ENCODE measurements around the gene KLF7.
"Not testable (repeated sequence)": the region's sequence is repeated elsewhere in the genome, so short reads cannot be mapped to it uniquely, and the experiment has no call there.

KLF7 gene

GRCh38 chr2:207048416-207048815 is 117.3 kb downstream of the KLF7 start:
- no peak for DNase-seq

- DNase-seq, result no peak
Observed at GRCh38 chr2:207046724-207047123, 119.0 kb downstream of the KLF7 start.

DNA sequence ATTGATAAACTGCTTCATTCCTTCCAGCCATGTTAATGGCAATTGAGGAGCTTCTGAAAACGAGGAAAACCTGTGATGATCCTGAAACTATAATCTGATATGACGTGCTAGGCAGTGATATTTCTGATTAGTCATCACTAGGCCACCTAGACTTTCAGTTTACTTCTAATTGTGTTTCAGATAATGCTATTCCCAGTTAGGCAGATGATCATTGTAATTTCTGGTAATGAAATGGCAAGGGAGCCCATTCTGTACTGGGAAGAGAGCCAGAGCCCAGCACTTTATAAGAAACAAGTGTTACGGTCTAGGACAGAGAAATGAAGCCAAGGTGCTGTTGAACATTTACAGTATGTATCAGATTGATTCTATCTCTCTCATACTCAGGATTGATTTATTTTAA is 120.2 kb downstream of the KLF7 start:
- no peak for DNase-seq

DNA sequence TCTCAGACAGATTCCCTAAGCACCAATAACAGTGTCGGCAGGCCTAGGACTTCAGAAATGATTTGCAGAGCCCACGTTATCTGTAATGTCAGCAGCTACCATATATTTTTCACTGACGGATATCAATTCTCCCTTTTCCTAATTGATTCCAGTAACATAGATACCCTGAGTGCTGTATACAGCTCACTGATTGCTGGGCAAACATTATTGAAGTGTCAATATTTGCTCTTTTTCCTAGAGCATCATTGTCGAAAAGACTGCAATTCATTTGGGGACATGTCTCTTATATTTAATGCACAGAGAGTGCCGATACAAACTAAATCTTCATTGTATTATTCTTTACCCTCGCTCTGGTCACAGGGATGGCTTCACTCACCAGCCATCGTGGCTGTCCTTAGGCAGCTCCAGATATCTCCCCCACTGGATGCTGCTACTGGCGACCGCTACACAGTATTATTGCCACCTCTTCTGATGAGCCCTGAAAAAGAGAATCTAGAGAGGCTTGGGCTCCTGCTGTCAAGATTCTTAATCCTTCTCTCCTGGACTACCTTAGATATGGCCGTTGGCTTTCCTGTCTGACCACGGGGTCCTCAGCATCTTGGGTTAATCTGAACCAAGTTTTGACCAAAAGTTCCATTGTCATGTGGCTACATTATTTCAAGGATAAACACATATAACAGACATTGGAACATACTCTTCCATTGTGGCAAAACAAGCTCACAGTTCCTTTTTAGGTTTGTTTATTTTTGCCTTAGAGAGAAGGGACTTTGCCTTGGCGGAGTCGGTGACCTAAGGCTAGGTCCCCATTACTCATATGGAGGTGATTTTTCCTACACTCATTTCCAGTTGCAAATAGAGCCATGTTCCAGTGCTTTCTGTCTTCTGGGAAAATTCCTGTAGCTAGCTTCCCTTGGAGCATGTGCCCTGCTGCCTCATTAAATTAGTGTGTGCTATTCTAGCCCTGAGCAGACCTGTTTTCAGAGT is 121.1 kb downstream of the KLF7 start:
- no peak for DNase-seq

- no peak for DNase-seq
Observed at GRCh38 chr2:207042841-207043240, 122.9 kb downstream of the KLF7 start.

GRCh38 chr2:207041786-207042554 is 123.8 kb downstream of the KLF7 start:
- DNase-seq, result no peak

- DNase-seq, result no peak
Observed at GRCh38 chr2:207041279-207041678, 124.5 kb downstream of the KLF7 start.

- no peak for DNase-seq
Observed at GRCh38 chr2:207040696-207041095, 125.1 kb downstream of the KLF7 start.

DNA sequence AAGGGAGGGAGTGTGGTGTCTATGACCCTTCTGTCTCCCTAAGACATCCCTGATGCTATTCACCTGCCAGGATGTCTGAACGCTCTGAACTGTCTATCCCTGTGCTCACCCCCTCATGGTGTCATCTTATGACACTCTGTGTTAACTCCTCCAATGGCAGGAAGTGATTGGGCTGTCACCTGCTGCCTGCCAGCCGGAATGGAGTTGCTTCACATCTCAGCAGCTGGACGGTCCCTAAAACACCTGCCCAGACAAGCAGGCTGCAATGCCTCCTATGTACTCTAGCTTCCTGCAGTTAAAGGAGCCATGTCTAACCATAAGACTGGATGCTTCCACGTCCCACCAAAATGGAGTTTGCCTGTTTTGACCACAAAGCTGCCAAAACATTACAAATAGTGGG is 126.5 kb downstream of the KLF7 start:
- no peak for DNase-seq

GRCh38 chr2:207038299-207038698 is 127.4 kb downstream of the KLF7 start:
- no peak for DNase-seq

GRCh38 chr2:207037896-207038295 is 127.9 kb downstream of the KLF7 start:
- DNase-seq, result no peak

DNA sequence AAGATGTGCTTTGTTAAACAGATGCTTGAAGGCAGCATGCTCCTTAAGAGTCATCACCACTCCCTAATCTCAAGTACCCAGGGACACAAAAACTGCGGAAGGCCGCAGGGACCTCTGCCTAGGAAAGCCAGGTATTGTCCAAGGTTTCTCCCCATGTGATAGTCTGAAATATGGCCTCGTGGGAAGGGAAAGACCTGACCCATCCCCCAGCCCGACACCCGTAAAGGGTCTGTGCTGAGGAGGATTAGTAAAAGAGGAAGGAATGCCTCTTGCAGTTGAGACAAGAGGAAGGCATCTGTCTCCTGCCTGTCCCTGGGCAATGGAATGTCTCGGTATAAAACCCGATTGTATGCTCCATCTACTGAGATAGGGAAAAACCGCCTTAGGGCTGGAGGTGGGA is 128.7 kb downstream of the KLF7 start:
- not testable (repeated sequence) for DNase-seq

DNA sequence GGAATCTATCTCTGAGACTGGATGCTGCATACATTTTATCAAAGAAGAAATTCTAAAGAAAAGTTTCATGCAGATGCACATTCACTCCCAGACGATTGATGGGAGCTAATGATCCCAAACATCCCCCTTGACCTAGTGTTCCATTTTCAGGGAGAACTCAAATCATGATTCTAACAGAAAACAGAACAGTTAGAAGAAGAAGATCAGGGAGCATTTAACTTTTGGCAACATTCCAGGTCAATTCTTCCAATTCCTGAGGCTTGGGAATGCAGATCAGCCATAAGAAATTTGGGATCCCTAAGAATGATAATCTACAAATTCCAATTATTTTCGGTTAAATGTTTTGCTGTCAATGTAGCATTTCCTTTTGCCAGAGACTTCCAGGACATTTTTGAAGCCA is 129.9 kb downstream of the KLF7 start:
- no peak for DNase-seq

- no peak for DNase-seq
Observed at GRCh38 chr2:207032490-207032889, 133.3 kb downstream of the KLF7 start.
